Measurements from ENCODE around the gene DPH7. TPM values are rescaled to one million over a fixed set of nuclear protein-coding genes. Genes with fewer than 3 reads are reported as not detected.
"Not testable (repeated sequence)": the region's sequence is repeated elsewhere in the genome, so short reads cannot be mapped to it uniquely, and the experiment has no call there.

DPH7 gene
- total RNA-seq, 4 donors from 2014 or later: 17.6 to 43.6 (median 27.8) TPM

- Histone ChIP-seq H3K4me3 (peak overlapping the region; percentile 92 to 95), H3K9me3 (no peaks in the 10 kb centered on the region), H3K27ac (peak overlapping the region; percentile 88 to 96 (median 92)), H3K27me3 (no peaks in the 10 kb centered on the region), H3K36me3 (peaks cover 0 to 43% of the 10 kb centered on the region in 2 donors), H3K4me1 (peaks cover 0 to 65% (median 9%) of the 10 kb centered on the region in 3 donors)
- TF ChIP-seq CTCF (IDR thresholded peaks at IDR 0.05) (no peak), EP300 (IDR thresholded peaks at IDR 0.05) (no peak), POLR2AphosphoS5 (IDR thresholded peaks at IDR 0.05) (no peak), POLR2A (IDR thresholded peaks at IDR 0.05) (no peak)
- peak; percentile 27 for ATAC-seq
- WGBS, 2 donors (ENCODE audit: low coverage in 1 of 2): 13 to 44% methylated on average over 4 to 5 of the region's 58 CpGs
These were observed 26.5 kb downstream of the DPH7 start for GRCh38 chr9:137552022-137552768.

GRCh38 chr9:137551264-137552021 lies 27.3 kb downstream of the DPH7 start, which contains the start of gene MRPL41:
Gene MRPL41, plus strand, starts transcription at chr9:137551879. Its CDS starts 203 bp downstream, at chr9:137552082.
- H3K4me1 ChIP-seq: peaks cover 0 to 63% (median 9%) of the 10 kb centered on the region in 3 donors
- ATAC-seq: peak; percentile 95
- WGBS, 2 donors (ENCODE audit: low coverage in 1 of 2): 0% methylated on average over 2 of the region's 106 CpGs; no CpG with 5 or more reads in 1 of the 2 donors
- H3K9me3 ChIP-seq: no peaks in the 10 kb centered on the region
- H3K27me3 ChIP-seq: no peaks in the 10 kb centered on the region
- H3K36me3 ChIP-seq: peaks cover 0 to 42% of the 10 kb centered on the region in 2 donors
- H3K27ac ChIP-seq: peak within 1 kb of the TSS; percentile 88 to 96 (median 92)
- peak within 1 kb of the TSS; percentile 92 to 95 for H3K4me3 ChIP-seq
- TF ChIP-seq POLR2A (IDR thresholded peaks at IDR 0.05) (peak; percentile 88 to 90), EP300 (IDR thresholded peaks at IDR 0.05) (no peak), CTCF (IDR thresholded peaks at IDR 0.05) (peak in 3 of 4 experiments; percentile 61 to 70 (median 68)), POLR2AphosphoS5 (IDR thresholded peaks at IDR 0.05) (peak; percentile 89)

- 0% methylated on average over 4 of the region's 17 CpGs; no CpG with 5 or more reads in 1 of the 2 donors for WGBS, 2 donors (ENCODE audit: low coverage in 1 of 2)
- peaks cover 0 to 37% of the 10 kb centered on the region in 2 donors for H3K36me3 ChIP-seq
- not testable (repeated sequence) for H3K27me3 ChIP-seq, H3K9me3 ChIP-seq, ATAC-seq
- peak overlapping the region; percentile 42 to 95 for H3K4me3 ChIP-seq
- peaks cover 0 to 58% (median 9%) of the 10 kb centered on the region in 3 donors for H3K4me1 ChIP-seq
- H3K27ac ChIP-seq: peak overlapping the region; percentile 30 to 96 (median 92)
These were observed 27.8 kb downstream of the DPH7 start for GRCh38 chr9:137550958-137551263.

GRCh38 chr9:137550231-137550621 lies 28.5 kb downstream of the DPH7 start, which contains the start of gene PNPLA7:
Gene PNPLA7, minus strand, starts transcription at chr9:137550402. Its CDS starts 205 bp downstream, at chr9:137550197.
- H3K4me1 ChIP-seq: peaks cover 0 to 52% (median 9%) of the 10 kb centered on the region in 3 donors
- 64% methylated on average over 1 of the region's 13 CpGs; no CpG with 5 or more reads in 1 of the 2 donors for WGBS, 2 donors (ENCODE audit: low coverage in 1 of 2)
- no peak for TF ChIP-seq POLR2A (IDR thresholded peaks at IDR 0.05)
- TF ChIP-seq POLR2AphosphoS5 (IDR thresholded peaks at IDR 0.05): peak; percentile 77
- no peak for TF ChIP-seq CTCF (IDR thresholded peaks at IDR 0.05)
- TF ChIP-seq EP300 (IDR thresholded peaks at IDR 0.05): no peak
- peaks cover 0 to 30% of the 10 kb centered on the region in 2 donors for H3K36me3 ChIP-seq
- peak within 1 kb of the TSS; percentile 42 to 95 for H3K4me3 ChIP-seq
- no peaks in the 10 kb centered on the region for H3K9me3 ChIP-seq
- ATAC-seq: peak; percentile 77
- no peaks in the 10 kb centered on the region for H3K27me3 ChIP-seq
- peak within 1 kb of the TSS; percentile 41 to 96 (median 92) for H3K27ac ChIP-seq

All from gastroesophageal sphincter (tissue), 4 donors.